Endothelial cell of umbilical vein (primary cell): Measurements from ENCODE around the gene TSPEAR. TPM values are rescaled to one million over a fixed set of nuclear protein-coding genes. Genes with fewer than 3 reads are reported as not detected.

Experiments
- BruUV-seq: library from RNA; stranded (reverse); fragments of 400-500 nt; replicated peaks from 2 replicates; lab custom pipeline; 2021; lab: Mats Ljungman, UMichigan
- CTCF ChIA-PET: fragments of 300-600, 350-600 bp; sonication (Branson Sonifier 250); formaldehyde crosslinking; loops from one replicate; lab custom pipeline; 2021; ENCODE audit warnings: antibody characterized with exemption, inconsistent platforms; lab: Charles Lee
- POLR2A ChIA-PET: fragments of 300-600, 350-600 bp; sonication (Branson Sonifier 250); formaldehyde crosslinking; loops from one replicate; lab custom pipeline; 2021; ENCODE audit warnings: antibody characterized with exemption, inconsistent platforms; lab: Charles Lee
- DNase-seq: peaks from one replicate; pipeline ENCODE4 v3.0.0-alpha.2; 2011; ENCODE audit warnings: low read depth, low spot score
- FAIRE-seq: peaks from 2 replicates; lab custom pipeline; 2011; peaks lifted over from hg19 to GRCh38; lab: Jason Lieb, UNC
- H2AFZ ChIP-seq: 2 replicates; pipeline ENCODE4 v1.6.0; 2012; ENCODE audit warnings: low read depth, low read length, control low read depth, inconsistent platforms
- H3K27ac ChIP-seq: 2 replicates; pipeline ENCODE4 v1.5.1; 2011; ENCODE audit warnings: low read depth, mild to moderate bottlenecking, control low read depth, low read length, moderate library complexity; ENCODE audit not compliant: insufficient read depth
- H3K27me3 ChIP-seq, 2 experiments: 2 replicates each; pipeline versions ENCODE4 v1.6.0 to v1.6.1; 2011; ENCODE audit warnings: low read length in 2 of 2, mixed read lengths in 1 of 2; ENCODE audit not compliant: control insufficient read depth in 2 of 2, insufficient read depth in 2 of 2
- H3K36me3 ChIP-seq, 2 experiments: 2 replicates in 1 of 2; 3 replicates in 1 of 2; pipeline ENCODE4 v1.5.1; 2011; ENCODE audit warnings: low read length in 2 of 2, mild to moderate bottlenecking in 1 of 2, moderate library complexity in 1 of 2; ENCODE audit not compliant: control insufficient read depth in 2 of 2, insufficient read depth in 2 of 2; ENCODE audit errors: extremely low read depth in 1 of 2
- H3K4me1 ChIP-seq: 3 replicates; pipeline ENCODE4 v1.5.1; 2011; ENCODE audit warnings: mild to moderate bottlenecking, low read length; ENCODE audit not compliant: control insufficient read depth, insufficient read depth; ENCODE audit errors: extremely low read depth
- H3K4me2 ChIP-seq: 2 replicates; pipeline ENCODE4 v1.6.1; 2011; ENCODE audit warnings: low read length, control low read depth, mixed read lengths; ENCODE audit not compliant: insufficient read depth
- H3K4me3 ChIP-seq, 3 experiments: fragments of 200-600 bp in 1 of 3; sonication (generic), shearing (Covaris generic) in 1 of 3; replicated peaks in 1 of 3; 2 replicates each; pipeline ENCODE4 v1.5.1; 2011 to 2016; ENCODE audit warnings: control low read depth in 3 of 3, low read length in 3 of 3, mild to moderate bottlenecking in 2 of 3, inconsistent platforms in 1 of 3, low read depth in 1 of 3, moderate library complexity in 1 of 3; ENCODE audit not compliant: insufficient read depth in 1 of 3
- H3K79me2 ChIP-seq: 2 replicates; pipeline ENCODE4 v1.6.0; 2012; ENCODE audit warnings: low read length, inconsistent platforms; ENCODE audit not compliant: control insufficient read depth, insufficient read depth
- H3K9ac ChIP-seq: replicated peaks from 2 replicates; pipeline ENCODE3; 2011; ENCODE audit warnings: low read length, control low read depth; ENCODE audit not compliant: insufficient read depth; ENCODE audit errors: extremely low read depth
- H3K9me1 ChIP-seq: replicated peaks from 3 replicates; pipeline ENCODE4 v1.6.0; 2011; ENCODE audit warnings: mild to moderate bottlenecking, low read length; ENCODE audit not compliant: control insufficient read depth, insufficient read depth; ENCODE audit errors: extremely low read depth
- H3K9me3 ChIP-seq: replicated peaks from 2 replicates; pipeline ENCODE4 v1.5.1; 2012; ENCODE audit warnings: low read length, inconsistent platforms; ENCODE audit not compliant: control insufficient read depth, insufficient read depth
- H4K20me1 ChIP-seq: replicated peaks from 2 replicates; pipeline ENCODE3; 2011; ENCODE audit warnings: mild to moderate bottlenecking, low read length; ENCODE audit not compliant: control insufficient read depth, insufficient read depth; ENCODE audit errors: extremely low read depth
- EZH2 ChIP-seq: IDR thresholded peaks from 2 replicates; pipeline ENCODE4 v1.6.1; 2012; ENCODE audit warnings: borderline replicate concordance, low read depth, mild to moderate bottlenecking, moderate library complexity, low read length, inconsistent platforms; ENCODE audit not compliant: severe bottlenecking
- FOS ChIP-seq: IDR thresholded peaks from 2 replicates; pipeline ENCODE4 v1.6.1; 2011; ENCODE audit warnings: mild to moderate bottlenecking, low read length, moderate library complexity, borderline replicate concordance; ENCODE audit not compliant: insufficient read depth
- GATA2 ChIP-seq: IDR thresholded peaks from 2 replicates; pipeline ENCODE4 v1.7.0; 2011; ENCODE audit warnings: low read depth, mild to moderate bottlenecking, moderate library complexity, mixed read lengths, low read length; ENCODE audit not compliant: insufficient read length, insufficient read depth
- JUN ChIP-seq: IDR thresholded peaks from 2 replicates; pipeline ENCODE4 v1.6.1; 2011; ENCODE audit warnings: borderline replicate concordance, low read depth; ENCODE audit not compliant: insufficient read length, insufficient read depth
- MYC ChIP-seq: IDR thresholded peaks from one replicate; pipeline ENCODE4 v1.6.1; 2011; ENCODE audit warnings: mild to moderate bottlenecking, low read depth, low read length
- POLR2A ChIP-seq: IDR thresholded peaks from 2 replicates; pipeline ENCODE4 v1.6.1; 2012; ENCODE audit warnings: low read depth, mild to moderate bottlenecking, control low read depth, low read length
- POLR2AphosphoS5 ChIP-seq: IDR thresholded peaks from 2 replicates; pipeline ENCODE4 v1.6.1; 2012; ENCODE audit warnings: low read depth, mild to moderate bottlenecking, control low read depth, low read length, moderate library complexity; ENCODE audit not compliant: insufficient read depth
- dilution Hi-C: fragments of 300-500 bp; cut with MboI; formaldehyde crosslinking; loops from one replicate; pipeline ENCODE4 v1.15.0; 2019; ENCODE audit warnings: low sequenced_read_pairs; ENCODE audit not compliant: extremely low pct_ligation_motif_present
- intact Hi-C: fragments of 100-400 bp; cut with micrococcal nuclease; formaldehyde crosslinking; loops from one replicate; pipeline ENCODE4 v1.10.0; 2022
- polyA plus RNA-seq, 4 experiments: library from polyadenylated mRNA; depleted of rRNA in 3 of 4; stranded (reverse) in 3 of 4; unstranded in 1 of 4; fragments of >200 nt; gene quantifications; 2 replicates each; pipeline versions ENCODE4 v1.2.1 to v1.2.3, GENCODE V29; 2011 to 2012; ENCODE audit warnings: missing spikeins in 1 of 4
- total RNA-seq: library from RNA; stranded (reverse); gene quantifications from 2 replicates; pipeline ENCODE4 v1.2.3, GENCODE V29; 2021
- TF ChIP-seq, protein P1 (sequence below), 2 donors: IDR thresholded peaks; 1 replicate in 1 of 2; 2 replicates in 1 of 2; pipeline ENCODE4 v1.5.1; 2011; ENCODE audit warnings: low read length in 2 of 2, mild to moderate bottlenecking in 2 of 2, moderate library complexity in 2 of 2, control low read depth in 1 of 2, inconsistent platforms in 1 of 2, low read depth in 1 of 2; ENCODE audit not compliant: insufficient read depth in 1 of 2; ENCODE audit errors: extremely low read depth in 1 of 2
- TF ChIP-seq, protein P2 (sequence below): IDR thresholded peaks from 2 replicates; pipeline ENCODE4 v1.6.1; 2011; ENCODE audit not compliant: insufficient read depth, insufficient read length

TSPEAR gene
- total and polyA plus RNA-seq, 2 donors (not counting 3 experiments of a cell fraction or from before 2014, with no cell fraction given), result 0.01 TPM; not detected in 1

DNA sequence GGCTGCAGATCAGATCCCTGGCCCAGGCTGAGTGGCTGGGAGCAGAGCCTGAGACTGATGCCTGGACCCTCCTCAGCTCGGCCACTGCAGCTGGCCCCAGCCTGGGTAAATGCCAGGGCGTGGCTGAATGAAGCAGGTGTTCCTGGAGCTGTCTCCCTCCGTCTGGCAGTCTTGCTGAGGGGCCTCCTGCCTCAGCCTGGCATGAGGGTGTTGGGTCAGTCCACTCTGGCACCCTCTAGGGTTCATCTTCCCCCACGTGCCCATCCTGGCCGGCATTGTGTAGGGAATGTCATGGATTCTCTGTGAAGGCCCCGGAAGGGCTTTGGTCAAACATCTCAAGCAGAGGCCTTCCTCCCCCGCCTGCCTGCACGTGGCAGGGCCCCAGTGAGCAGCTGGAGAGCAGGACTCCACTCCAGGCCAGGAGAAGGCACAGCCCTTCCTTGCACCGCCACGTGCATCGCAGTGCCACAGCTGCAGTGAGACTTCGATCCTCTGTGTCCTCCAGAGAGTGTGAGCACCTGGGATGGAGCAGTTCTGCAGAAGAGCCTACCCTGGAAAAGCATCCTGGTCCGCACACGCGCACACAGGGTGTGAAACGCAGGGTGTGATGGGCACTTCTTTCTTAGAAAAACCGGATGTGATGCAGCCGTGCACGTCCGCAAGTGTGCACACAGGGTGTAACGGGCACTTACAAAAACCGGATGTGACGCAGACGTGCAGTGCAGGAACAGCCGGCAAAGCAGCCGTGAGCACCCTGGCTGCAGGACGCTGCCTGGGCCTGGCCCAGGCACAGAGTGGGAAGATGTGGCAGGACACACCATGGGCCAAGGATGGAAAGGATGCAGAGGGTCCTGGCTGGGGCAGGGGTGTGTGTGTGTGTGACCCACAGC lies 142.5 kb downstream of the TSPEAR start:
- CTCF ChIA-PET, result interaction anchor here (0.9 kb wide), 1 partner anchor 224 kb away, joined by 3 read pairs; no protein-coding TSS in a partner anchor
- H3K4me3 ChIP-seq, result no peak overlapping the region
- no peak overlapping the region for H3K27ac ChIP-seq
- no peaks in the 10 kb centered on the region for H3K36me3 ChIP-seq
- no peaks in the 10 kb centered on the region for H3K9me3 ChIP-seq
- no peak for DNase-seq
- H3K79me2 ChIP-seq, result no peaks in the 10 kb centered on the region
- H3K27me3 ChIP-seq, result peaks cover 0 to 3% of the 10 kb centered on the region in 2 experiments
- H4K20me1 ChIP-seq, result no peaks in the 10 kb centered on the region
- dilution Hi-C loops (no loop called here), intact Hi-C loops (no loop called here)
- BruUV-seq, result no TSS peak
- POLR2A ChIA-PET, result no interaction called here
- no peak overlapping the region for H3K9ac ChIP-seq
- no peaks in the 10 kb centered on the region for H3K9me1 ChIP-seq
- H3K4me1 ChIP-seq, result no peaks in the 10 kb centered on the region
- no peak overlapping the region for H2AFZ ChIP-seq
- H3K4me2 ChIP-seq, result no peak overlapping the region
- FAIRE-seq, result no peak
- TF ChIP-seq GATA2 (no peak), POLR2A (no peak), EZH2 (no peak), MYC (no peak), JUN (no peak), POLR2AphosphoS5 (no peak), FOS (no peak)
- TF ChIP-seq, protein P1, sequence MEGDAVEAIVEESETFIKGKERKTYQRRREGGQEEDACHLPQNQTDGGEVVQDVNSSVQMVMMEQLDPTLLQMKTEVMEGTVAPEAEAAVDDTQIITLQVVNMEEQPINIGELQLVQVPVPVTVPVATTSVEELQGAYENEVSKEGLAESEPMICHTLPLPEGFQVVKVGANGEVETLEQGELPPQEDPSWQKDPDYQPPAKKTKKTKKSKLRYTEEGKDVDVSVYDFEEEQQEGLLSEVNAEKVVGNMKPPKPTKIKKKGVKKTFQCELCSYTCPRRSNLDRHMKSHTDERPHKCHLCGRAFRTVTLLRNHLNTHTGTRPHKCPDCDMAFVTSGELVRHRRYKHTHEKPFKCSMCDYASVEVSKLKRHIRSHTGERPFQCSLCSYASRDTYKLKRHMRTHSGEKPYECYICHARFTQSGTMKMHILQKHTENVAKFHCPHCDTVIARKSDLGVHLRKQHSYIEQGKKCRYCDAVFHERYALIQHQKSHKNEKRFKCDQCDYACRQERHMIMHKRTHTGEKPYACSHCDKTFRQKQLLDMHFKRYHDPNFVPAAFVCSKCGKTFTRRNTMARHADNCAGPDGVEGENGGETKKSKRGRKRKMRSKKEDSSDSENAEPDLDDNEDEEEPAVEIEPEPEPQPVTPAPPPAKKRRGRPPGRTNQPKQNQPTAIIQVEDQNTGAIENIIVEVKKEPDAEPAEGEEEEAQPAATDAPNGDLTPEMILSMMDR (IDR thresholded peaks at IDR 0.05; ENCODE audit: extremely low read depth in 1 of 2, insufficient read depth in 1 of 2, low read depth in 1 of 2, low read length in 2 of 2), result no peak
- TF ChIP-seq, protein P2, sequence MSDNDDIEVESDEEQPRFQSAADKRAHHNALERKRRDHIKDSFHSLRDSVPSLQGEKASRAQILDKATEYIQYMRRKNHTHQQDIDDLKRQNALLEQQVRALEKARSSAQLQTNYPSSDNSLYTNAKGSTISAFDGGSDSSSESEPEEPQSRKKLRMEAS, result no peak
